ENCODE data around the gene AMER2.

The AMER2 gene

GRCh38 chr13:25157681-25158080 is 14.4 kb downstream of the AMER2 start:
- no peak for DNase-seq

GRCh38 chr13:25153736-25154135 is 18.4 kb downstream of the AMER2 start:
- DNase-seq: peak in 32 of 56 donors; percentile 8 to 74 (median 42)

GRCh38 chr13:25151626-25152195 is 20.4 kb downstream of the AMER2 start:
- no peak for DNase-seq

- DNase-seq: peak in 9 of 56 donors; percentile 6 to 61 (median 43)
Measured at GRCh38 chr13:25149711-25150110, 22.4 kb downstream of the AMER2 start.

- no peak for DNase-seq
Measured at GRCh38 chr13:25148402-25148771, 23.7 kb downstream of the AMER2 start.

DNA sequence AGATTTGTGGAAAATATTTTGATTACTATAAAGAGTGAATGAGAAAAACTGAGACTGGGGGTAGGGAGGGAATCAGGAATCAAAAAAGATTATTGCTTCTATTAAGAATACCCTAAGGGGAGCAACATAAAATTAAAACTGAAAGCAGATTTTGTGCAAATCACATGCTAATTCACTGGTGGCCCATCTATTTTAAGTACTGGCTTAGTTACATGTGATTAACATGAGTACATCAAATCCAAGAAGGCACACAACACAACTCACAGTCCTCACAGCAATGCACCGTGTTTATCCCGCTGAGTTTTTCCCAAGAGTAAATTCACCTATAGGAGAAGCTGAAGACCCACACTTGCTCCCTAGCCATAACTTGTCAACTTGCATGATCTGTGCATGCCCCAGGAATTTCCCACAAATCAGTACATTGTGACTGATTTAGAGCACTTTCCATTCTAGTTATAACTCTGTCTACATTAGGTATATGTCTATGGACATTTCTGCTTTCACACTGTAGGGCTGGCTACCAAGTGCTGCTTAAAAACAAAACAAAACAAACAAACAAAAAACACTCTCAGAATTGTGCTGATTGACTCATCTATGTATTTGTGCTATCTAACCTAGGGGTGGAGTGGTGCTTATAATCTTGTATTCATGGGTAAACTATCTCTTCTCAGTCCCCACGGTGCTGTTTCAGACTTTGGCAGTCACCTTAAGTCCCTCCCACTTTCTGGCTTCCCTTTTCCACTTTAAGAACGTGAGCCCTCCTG is 24.3 kb downstream of the AMER2 start:
- no peak for DNase-seq

DNA sequence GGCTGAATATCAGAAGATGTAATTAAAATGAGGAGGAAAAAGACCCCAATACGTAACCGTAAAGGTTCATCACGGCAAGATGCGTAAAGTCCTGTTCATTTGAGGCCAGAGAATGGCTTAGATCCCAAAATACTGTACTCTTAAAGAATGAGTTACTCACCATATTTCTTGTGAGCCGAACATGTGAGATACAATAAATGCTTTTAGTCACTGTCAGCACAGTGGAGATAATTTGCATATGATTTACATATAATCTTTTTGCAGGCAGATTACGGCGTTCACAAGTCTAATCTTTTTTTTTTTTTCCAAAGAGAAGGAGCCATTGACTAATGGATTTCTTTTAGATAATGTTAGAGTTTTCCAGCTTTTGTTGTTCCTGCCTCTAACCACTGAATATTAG is 28.4 kb downstream of the AMER2 start:
- no peak for DNase-seq

- DNase-seq: no peak
Measured at GRCh38 chr13:25141042-25141441, 31.0 kb downstream of the AMER2 start.

- peak in 1 of 56 donors; percentile 22 for DNase-seq
Measured at GRCh38 chr13:25137788-25138115, 34.3 kb downstream of the AMER2 start.

DNA sequence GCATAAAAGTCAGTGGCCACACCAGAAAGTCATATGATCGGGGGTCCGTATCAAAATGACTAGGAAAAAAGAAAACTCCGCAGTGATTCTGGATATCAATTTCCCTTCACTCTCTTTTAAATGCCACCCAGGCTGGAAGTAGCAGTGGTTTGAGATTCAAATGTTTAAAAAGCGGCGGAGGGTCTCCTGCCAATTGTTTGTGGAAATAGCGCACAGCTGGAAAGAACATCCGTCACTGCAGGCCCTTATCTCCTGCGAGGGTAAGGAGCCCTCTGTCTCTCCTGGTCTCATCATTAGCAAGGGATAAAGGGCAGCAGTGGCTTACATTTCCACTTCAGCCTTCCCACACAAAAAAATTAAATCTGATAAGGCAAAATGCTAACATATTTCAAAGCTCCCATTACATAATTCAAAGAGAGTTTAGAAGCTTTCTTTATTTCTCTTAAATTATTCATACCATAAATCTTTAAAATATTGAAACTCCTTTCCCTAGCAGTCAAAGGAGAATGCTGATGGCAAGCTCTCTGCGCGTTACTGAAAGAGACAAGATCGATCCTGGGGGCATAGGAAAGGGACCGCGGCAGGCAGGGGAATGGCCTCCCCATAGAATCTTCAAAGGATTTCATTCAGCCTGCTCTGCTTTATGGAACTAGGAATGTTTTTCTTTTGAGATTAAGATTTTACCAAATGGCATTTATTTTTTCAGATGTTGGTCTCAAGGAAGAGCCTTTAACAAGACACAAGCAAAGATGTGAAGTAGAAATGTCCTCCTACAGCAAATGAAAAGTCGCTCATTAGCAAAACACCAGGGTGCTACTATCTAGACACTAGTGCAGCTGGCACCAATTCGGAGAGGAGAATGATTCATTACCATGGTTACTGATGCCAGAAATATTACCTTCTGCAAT is 35.0 kb downstream of the AMER2 start:
- peak in 6 of 56 donors; percentile 9 to 50 (median 28) for DNase-seq

DNA sequence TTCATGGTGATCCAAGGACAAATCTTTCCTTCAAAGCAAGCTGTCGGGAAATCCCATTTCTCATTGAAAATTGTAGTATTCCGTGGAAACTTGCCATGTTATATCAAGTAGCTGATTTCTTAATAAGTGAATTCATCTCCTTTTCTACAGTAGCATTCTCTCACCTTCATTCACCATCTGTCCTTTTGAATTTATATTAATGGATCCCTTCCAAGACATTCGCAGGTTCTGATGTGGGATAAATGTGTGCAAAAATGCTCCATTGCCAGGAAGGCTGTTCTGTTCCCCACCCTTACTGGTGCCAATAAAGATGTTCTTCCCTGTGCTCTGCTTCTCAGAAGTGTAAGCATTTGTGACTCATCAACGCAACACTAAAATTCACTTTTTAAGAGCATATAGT is 36.2 kb downstream of the AMER2 start:
- no peak for DNase-seq

GRCh38 chr13:25132751-25133390 is 39.2 kb downstream of the AMER2 start:
- DNase-seq: no peak

- no peak for DNase-seq
Measured at GRCh38 chr13:25131881-25132420, 40.1 kb downstream of the AMER2 start.

DNA sequence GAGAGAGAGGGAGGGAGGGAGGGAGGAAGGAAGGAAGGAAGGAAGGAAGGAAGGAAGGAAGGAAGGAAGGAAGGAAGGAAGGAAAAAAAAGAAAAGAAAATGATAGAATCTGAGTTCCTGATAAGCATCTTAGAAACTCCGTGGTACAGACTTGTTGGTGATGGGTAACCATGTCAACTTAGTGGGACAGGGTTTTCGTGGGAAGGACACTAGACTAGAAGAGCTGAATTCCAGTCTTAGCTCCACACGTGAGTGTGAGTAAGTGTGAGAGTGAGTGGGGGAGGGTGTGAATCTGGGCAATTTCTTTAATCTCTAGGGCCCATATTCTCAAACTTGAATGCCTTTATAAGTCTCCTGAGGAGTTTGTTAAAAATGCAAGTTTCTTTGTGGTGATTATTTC is 41.1 kb downstream of the AMER2 start:
- no peak for DNase-seq

DNA sequence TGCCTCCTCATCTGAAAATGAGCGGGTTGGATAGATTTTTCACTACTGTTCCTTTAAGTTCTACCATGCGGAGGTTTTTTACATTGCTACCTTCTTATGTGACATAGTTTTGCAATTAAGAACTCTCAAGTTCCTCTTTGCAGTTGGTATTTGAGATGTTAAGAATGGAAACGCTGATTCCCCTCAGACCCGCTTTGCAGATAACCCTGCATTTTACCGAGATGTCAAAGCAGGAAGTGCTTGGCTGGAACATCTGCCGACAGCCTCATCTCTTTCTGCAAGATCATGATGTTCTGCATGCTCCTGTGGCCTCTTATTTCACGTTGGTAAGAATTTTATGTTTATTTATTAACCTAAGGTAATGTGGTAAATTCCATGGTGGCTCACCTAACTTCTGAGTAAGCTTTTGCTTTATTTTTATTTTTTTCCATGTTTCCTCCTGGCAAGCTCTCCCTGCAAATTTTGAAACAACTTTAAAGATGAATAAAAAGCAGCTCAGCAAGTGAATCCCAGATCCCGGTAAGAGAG is 53.6 kb downstream of the AMER2 start:
- DNase-seq: no peak

DNA sequence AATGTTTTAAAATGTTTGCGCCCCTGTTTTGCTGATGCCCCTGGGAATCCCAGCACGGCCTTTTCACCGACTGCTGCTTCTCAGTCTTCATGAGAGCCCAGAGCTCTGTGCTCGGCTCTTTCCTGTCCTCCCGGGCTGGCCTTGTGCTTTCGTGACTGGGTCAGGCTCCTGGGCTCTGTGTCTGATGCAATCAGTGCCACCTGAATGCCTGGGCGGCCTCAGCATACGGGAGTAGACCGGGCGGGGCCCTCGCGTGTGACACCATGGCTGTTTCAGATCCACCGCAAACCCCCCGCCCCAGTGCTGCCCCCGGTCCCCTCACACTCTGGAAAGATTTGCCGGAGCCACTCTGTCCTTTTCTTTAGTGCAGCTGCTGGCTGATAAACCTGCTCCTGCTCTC is 54.8 kb downstream of the AMER2 start:
- DNase-seq: no peak

DNA sequence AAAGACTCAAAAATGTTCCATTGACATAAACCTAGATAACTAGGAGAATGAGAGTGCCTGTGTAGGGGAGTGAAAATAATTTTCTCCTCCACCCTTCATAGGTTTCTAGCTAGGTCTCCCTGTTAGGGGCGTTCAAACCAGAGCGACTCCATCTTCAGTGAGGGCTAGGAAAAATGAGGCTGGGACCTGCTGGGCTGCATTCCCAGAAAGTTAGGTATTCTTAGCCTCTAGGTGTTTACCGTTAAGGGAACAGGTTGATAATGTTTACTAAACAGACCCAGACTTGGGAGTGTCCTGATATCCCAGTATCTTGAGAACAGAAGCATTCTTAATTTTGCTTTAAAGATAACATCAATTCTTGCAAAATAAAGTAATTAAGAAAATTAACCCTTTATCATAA is 56.0 kb downstream of the AMER2 start:
- no peak for DNase-seq

DNA sequence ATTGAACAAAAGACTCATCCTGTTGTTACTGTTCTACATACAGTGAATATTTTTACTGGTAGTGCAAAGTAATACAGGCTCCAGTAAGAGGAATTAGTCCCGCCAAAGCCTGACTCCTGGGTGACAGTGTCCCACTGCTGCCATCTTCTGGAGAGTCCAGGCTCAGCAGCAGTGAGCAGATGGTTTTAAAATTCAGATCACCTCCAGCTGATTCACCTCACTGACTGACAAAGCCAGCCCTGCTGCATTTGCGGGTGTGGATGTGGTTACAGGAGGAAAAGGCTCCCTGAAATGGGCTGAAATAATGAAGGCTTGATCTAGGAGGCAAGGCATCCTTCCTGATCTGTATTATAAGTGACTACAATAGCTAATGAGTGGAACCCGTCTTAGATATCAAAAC is 57.9 kb downstream of the AMER2 start:
- DNase-seq: peak in 55 of 56 donors; percentile 23 to 93 (median 74)

DNA sequence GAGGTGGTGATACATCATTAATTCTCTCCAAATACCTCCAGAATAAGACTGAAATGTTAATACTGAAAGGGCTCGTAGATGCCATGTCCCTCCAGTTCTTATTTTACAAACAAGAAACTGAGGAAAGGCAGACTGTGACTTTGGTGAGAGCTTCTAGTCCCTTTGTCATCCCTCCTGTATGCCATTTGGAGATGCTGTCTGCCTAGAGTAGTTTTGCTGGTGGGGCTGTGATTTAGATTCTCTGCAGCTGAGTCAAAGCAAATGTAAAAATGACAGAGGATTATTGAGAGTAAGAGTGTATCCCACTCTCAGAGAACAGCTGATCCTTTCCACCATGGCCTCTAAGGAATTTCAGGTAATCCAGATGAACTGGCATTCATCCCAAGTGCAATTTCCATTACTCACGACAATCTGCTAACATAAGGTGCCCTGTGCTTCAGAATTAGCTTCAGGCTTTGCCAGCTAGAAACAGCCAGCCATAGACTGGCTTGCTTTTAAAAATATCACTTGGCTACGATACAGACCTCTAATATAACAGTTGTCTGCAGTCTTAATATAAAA is 59.3 kb downstream of the AMER2 start:
- no peak for DNase-seq
